OCI-LY7 (cell line): Measurements from ENCODE around the gene CNN1. TPM values are rescaled to one million over a fixed set of nuclear protein-coding genes. Genes with fewer than 3 reads are reported as not detected.

Experiments used
- BruUV-seq: library from RNA; stranded (reverse); fragments of 400-500 nt; replicated peaks from 2 replicates; lab custom pipeline; 2021; lab: Mats Ljungman, UMichigan
- CTCF ChIA-PET: fragments of 300-600 bp; sonication (Branson Sonifier 250); formaldehyde crosslinking; loops from one replicate; lab custom pipeline; 2022; ENCODE audit warnings: antibody characterized with exemption; ENCODE audit not compliant: unreplicated experiment; lab: Charles Lee
- POLR2A ChIA-PET: fragments of 300-600 bp; sonication (Branson Sonifier 250); formaldehyde crosslinking; loops from one replicate; lab custom pipeline; 2022; ENCODE audit warnings: antibody characterized with exemption; lab: Charles Lee
- DNase-seq: peaks from one replicate; pipeline ENCODE4 v3.0.0-alpha.2; 2015; ENCODE audit warnings: low spot score
- H2AFZ ChIP-seq: fragments of 200-600 bp; sonication (generic), shearing (Covaris generic); 2 replicates; pipeline ENCODE4 v1.6.1; 2014; ENCODE audit warnings: mild to moderate bottlenecking, antibody characterized with exemption, low read length, moderate library complexity
- H3K27ac ChIP-seq: fragments of 200-600 bp; sonication (generic); 2 replicates; pipeline ENCODE4 v1.5.1; 2014; ENCODE audit warnings: mixed run types, low read depth, mild to moderate bottlenecking, moderate library complexity, low read length, inconsistent platforms; ENCODE audit not compliant: poor library complexity, severe bottlenecking
- H3K36me3 ChIP-seq: fragments of 200-600 bp; sonication (generic); 2 replicates; pipeline ENCODE4 v1.6.1; 2014; ENCODE audit warnings: mild to moderate bottlenecking, antibody characterized with exemption, low read length, moderate library complexity, mixed read lengths; ENCODE audit not compliant: insufficient read depth
- H3K4me1 ChIP-seq: fragments of 200-600 bp; sonication (generic); 2 replicates; pipeline ENCODE4 v1.5.1; 2014; ENCODE audit warnings: mild to moderate bottlenecking, low read length; ENCODE audit not compliant: insufficient read depth, poor library complexity, severe bottlenecking
- H3K4me2 ChIP-seq: fragments of 200-600 bp; sonication (generic); 2 replicates; pipeline ENCODE4 v1.6.1; 2014; ENCODE audit warnings: mild to moderate bottlenecking, low read length
- H3K4me3 ChIP-seq: fragments of 200-600 bp; sonication (generic); 2 replicates; pipeline ENCODE4 v1.5.1; 2014; ENCODE audit warnings: mild to moderate bottlenecking, low read depth, low read length; ENCODE audit not compliant: poor library complexity, severe bottlenecking
- H3K79me2 ChIP-seq: fragments of 200-600 bp; sonication (generic); 2 replicates; pipeline ENCODE4 v1.6.1; 2016; ENCODE audit warnings: low read depth, mild to moderate bottlenecking, low read length, moderate library complexity, mixed read lengths; ENCODE audit not compliant: insufficient read depth
- H3K9me2 ChIP-seq: fragments of 200-600 bp; sonication (generic); 2 replicates; pipeline ENCODE4 v1.6.1; 2016; ENCODE audit warnings: mild to moderate bottlenecking, low read length, mixed read lengths; ENCODE audit not compliant: insufficient read depth
- H3K9me3 ChIP-seq: fragments of 200-600 bp; sonication (generic); 2 replicates; pipeline ENCODE4 v1.6.1; 2014; ENCODE audit warnings: mild to moderate bottlenecking, mixed run types, low read length, mixed read lengths
- H4K20me1 ChIP-seq: fragments of 200-600 bp; sonication (generic); 2 replicates; pipeline ENCODE4 v1.6.1; 2014; ENCODE audit warnings: mild to moderate bottlenecking, antibody characterized with exemption, low read length, moderate library complexity, mixed read lengths; ENCODE audit not compliant: insufficient read depth
- CTCF ChIP-seq: fragments of 200-600 bp; sonication (generic); conservative IDR thresholded peaks from 2 replicates; pipeline ENCODE4 v1.5.1; 2014; ENCODE audit warnings: mild to moderate bottlenecking, antibody characterized with exemption, low read length, moderate library complexity, mixed read lengths
- EZH2phosphoT487 ChIP-seq: fragments of 200-600 bp; sonication (generic); IDR thresholded peaks from 2 replicates; pipeline ENCODE4 v1.6.1; 2018; ENCODE audit warnings: low read depth, borderline replicate concordance, mild to moderate bottlenecking, mixed run types, antibody characterized with exemption, low read length, moderate library complexity, mixed read lengths
- intact Hi-C: fragments of 100-400 bp; cut with micrococcal nuclease; formaldehyde crosslinking; loops from one replicate; pipeline ENCODE4 v1.10.0; 2022; ENCODE audit not compliant: unreplicated experiment
- total RNA-seq, 2 experiments: library from RNA; depleted of rRNA in 1 of 2; stranded (reverse); fragments of >200 nt in 1 of 2; shearing (Covaris generic) in 1 of 2; gene quantifications; 2 replicates each; pipeline ENCODE4 v1.2.3, GENCODE V29; 2014 to 2022

The CNN1 gene
- total RNA-seq, 2 experiments from 2014 or later = not detected

DNA sequence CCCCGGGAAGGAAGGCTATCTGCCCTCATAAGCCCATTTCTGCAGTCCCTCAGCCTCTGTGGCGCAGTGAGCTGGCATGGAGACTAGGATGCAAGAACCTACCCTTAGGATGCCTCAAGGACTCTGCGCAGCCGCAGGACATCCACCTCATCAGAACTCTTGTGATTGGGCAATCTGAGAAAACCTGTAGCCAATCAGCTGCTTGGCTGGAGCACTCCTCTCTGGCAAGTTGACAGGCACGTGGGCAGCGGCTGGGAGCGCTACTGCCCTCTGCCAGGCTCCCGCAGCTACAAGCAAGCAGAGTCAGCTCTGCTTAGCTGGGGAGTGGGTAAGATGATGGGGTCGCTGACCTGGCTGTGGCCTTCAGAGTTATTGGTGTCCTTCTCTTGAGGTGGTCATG lies 8.2 kb upstream of the CNN1 start:
- peak; percentile 81 for DNase-seq
- CTCF ChIA-PET = no interaction called here
- Histone ChIP-seq H3K27ac (no peak overlapping the region), H3K4me2 (no peak overlapping the region), H3K4me1 (peaks cover 12% of the 10 kb centered on the region), H3K4me3 (no peak overlapping the region), H3K36me3 (0 out of 2 replicates have a peak, but pooled peaks cover 4% of the 10 kb centered on the region), H2AFZ (no peak overlapping the region), H3K9me3 (no peaks in the 10 kb centered on the region), H3K9me2 (no peaks in the 10 kb centered on the region), H4K20me1 (no peaks in the 10 kb centered on the region), H3K79me2 (peaks cover 14% of the 10 kb centered on the region; the same call in 1 of the 2 replicates)
- POLR2A ChIA-PET = no interaction called here
- TF ChIP-seq CTCF (peak; percentile 58), EZH2phosphoT487 (no peak)
- no TSS peak for BruUV-seq
- intact Hi-C loops = no loop called here

- ChIA-PET POLR2A (interaction anchor here (0.6 to 0.7 kb wide), 2 partner anchors 26 to 372 kb away, joined by 3 read pairs; no protein-coding TSS in a partner anchor), CTCF (no interaction called here)
- TF ChIP-seq CTCF (no peak), EZH2phosphoT487 (no peak)
- peaks cover 12% of the 10 kb centered on the region for H3K4me1 ChIP-seq
- H3K79me2 ChIP-seq = no peaks in the 10 kb centered on the region
- no peak overlapping the region for H3K27ac ChIP-seq
- H3K9me2 ChIP-seq = no peaks in the 10 kb centered on the region
- H3K9me3 ChIP-seq = no peaks in the 10 kb centered on the region
- H3K4me3 ChIP-seq = no peak overlapping the region
- no peak overlapping the region for H2AFZ ChIP-seq
- no peak overlapping the region for H3K4me2 ChIP-seq
- no TSS peak for BruUV-seq
- DNase-seq = no peak
- intact Hi-C loops = no loop called here
- no peaks in the 10 kb centered on the region for H4K20me1 ChIP-seq
- H3K36me3 ChIP-seq = no peaks in the 10 kb centered on the region
Measured at GRCh38 chr19:11534538-11534937, 4.1 kb upstream of the CNN1 start.

DNA sequence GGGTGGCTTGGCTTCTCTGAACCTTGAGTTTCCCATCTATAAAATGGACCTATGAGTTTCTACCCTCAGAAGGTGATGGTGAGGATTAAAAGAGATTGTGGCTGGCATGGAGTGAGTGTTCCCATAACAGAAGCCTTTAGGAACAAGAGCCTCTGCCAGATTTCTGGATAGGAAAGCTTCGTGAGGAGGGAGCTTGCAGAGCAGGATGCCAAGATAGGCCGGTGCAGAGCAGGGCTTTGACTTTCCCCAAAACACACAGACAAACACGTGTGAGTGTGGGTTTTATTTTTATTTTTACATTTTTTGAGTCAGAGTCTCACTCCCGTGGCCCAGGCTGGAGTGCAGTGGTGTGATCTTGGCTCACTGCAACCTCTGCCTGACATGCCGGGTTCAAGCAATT lies 3.7 kb upstream of the CNN1 start:
- no peak for DNase-seq
- no peaks in the 10 kb centered on the region for H4K20me1 ChIP-seq
- no peak overlapping the region for H3K4me3 ChIP-seq
- ChIA-PET CTCF (no interaction called here), POLR2A (no interaction called here)
- H3K36me3 ChIP-seq = no peaks in the 10 kb centered on the region
- TF ChIP-seq CTCF (no peak), EZH2phosphoT487 (no peak)
- intact Hi-C loops = no loop called here
- H2AFZ ChIP-seq = no peak overlapping the region
- BruUV-seq = no TSS peak
- no peaks in the 10 kb centered on the region for H3K79me2 ChIP-seq
- H3K9me3 ChIP-seq = no peaks in the 10 kb centered on the region
- H3K4me2 ChIP-seq = no peak overlapping the region
- H3K4me1 ChIP-seq = peaks cover 12% of the 10 kb centered on the region
- H3K27ac ChIP-seq = no peak overlapping the region
- no peaks in the 10 kb centered on the region for H3K9me2 ChIP-seq
